Measurements from ENCODE around the gene C2orf80. TPM values are rescaled to one million over a fixed set of nuclear protein-coding genes. Genes with fewer than 3 reads are reported as not detected.
"Not testable (repeated sequence)": the region's sequence is repeated elsewhere in the genome, so short reads cannot be mapped to it uniquely, and the experiment has no call there.

C2orf80 gene
- polyA plus RNA-seq, 1 experiment = not detected

- TF ChIP-seq, protein P1, sequence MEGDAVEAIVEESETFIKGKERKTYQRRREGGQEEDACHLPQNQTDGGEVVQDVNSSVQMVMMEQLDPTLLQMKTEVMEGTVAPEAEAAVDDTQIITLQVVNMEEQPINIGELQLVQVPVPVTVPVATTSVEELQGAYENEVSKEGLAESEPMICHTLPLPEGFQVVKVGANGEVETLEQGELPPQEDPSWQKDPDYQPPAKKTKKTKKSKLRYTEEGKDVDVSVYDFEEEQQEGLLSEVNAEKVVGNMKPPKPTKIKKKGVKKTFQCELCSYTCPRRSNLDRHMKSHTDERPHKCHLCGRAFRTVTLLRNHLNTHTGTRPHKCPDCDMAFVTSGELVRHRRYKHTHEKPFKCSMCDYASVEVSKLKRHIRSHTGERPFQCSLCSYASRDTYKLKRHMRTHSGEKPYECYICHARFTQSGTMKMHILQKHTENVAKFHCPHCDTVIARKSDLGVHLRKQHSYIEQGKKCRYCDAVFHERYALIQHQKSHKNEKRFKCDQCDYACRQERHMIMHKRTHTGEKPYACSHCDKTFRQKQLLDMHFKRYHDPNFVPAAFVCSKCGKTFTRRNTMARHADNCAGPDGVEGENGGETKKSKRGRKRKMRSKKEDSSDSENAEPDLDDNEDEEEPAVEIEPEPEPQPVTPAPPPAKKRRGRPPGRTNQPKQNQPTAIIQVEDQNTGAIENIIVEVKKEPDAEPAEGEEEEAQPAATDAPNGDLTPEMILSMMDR (IDR thresholded peaks at IDR 0.05; ENCODE audit: low read depth, low read length) = no peak
These were observed 61.7 kb downstream of the C2orf80 start for GRCh38 chr2:208128136-208128535.

DNA sequence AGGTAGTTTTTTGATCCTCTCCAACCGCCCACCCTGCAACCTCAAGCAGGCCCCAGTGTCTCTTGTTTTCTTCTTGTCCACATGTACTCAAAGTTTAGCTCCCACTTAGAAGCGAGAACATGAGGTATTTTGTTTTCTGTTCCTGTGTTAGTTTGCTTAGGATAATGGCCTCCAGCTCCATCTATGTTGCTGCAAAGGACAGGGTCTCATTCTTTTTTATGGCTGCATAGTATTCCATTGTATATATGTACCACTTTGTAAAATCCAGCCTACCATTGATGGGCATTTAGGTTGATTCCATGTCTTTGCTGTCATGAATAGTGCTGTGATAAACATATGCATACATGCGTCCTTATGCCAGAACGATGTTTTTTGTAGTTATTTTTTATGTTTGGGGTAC lies 62.7 kb downstream of the C2orf80 start:
- DNase-seq (ENCODE audit: low read depth, low spot score) = no peak
- Histone ChIP-seq H3K27ac (ENCODE audit: low read depth, low read length) (no peak overlapping the region), H3K9me3 (ENCODE audit: control insufficient read depth, insufficient read depth, low read length) (no peaks in the 10 kb centered on the region; the same call in 1 of the 2 replicates), H3K4me3 (ENCODE audit: low read depth, low read length) (no peak overlapping the region), H3K27me3 (ENCODE audit: control insufficient read depth, insufficient read depth, low read length) (peaks cover 7% of the 10 kb centered on the region)
- CTCF ChIA-PET = interaction anchor here (2.3 kb wide), 1 partner anchor 48 kb away, joined by 8 read pairs; no protein-coding TSS in a partner anchor
- POLR2A ChIA-PET = no interaction called here
- TF ChIP-seq, protein P1 (IDR thresholded peaks at IDR 0.05; ENCODE audit: low read depth, low read length) = no peak

More at GRCh38 chr2:208128136-208128535, 61.7 kb downstream of the C2orf80 start:
- Histone ChIP-seq H3K27ac (ENCODE audit: low read depth, low read length) (no peak overlapping the region), H3K4me3 (ENCODE audit: low read depth, low read length) (no peak overlapping the region), H3K9me3 (ENCODE audit: control insufficient read depth, insufficient read depth, low read length) (no peaks in the 10 kb centered on the region; the same call in 1 of the 2 replicates), H3K27me3 (ENCODE audit: control insufficient read depth, insufficient read depth, low read length) (peaks cover 7% of the 10 kb centered on the region)
- ChIA-PET CTCF (interaction anchor here (2.3 kb wide), 1 partner anchor 47 kb away, joined by 8 read pairs; no protein-coding TSS in a partner anchor), POLR2A (no interaction called here)
- DNase-seq (ENCODE audit: low read depth, low spot score) = no peak

DNA sequence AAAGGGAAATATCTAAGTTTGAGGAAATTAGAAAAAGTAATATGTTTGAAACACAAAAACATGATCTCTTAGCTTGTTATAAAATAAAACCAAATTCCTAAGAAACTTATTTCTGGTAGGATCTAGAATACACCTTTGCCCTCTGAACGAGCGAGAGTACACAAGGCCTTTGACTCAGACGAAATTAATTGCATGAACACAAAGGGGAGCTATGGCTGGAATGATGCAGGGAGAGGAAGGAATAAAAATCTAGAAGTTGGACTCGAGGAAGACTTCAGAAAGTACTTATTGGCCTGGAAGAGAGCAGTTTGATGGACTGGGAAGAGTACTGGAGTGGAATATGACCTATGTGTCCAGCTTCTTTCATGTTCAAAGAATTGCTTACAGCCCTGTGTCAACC lies 64.6 kb downstream of the C2orf80 start:
- TF ChIP-seq, protein P1 (IDR thresholded peaks at IDR 0.05; ENCODE audit: low read depth, low read length) = no peak
- CTCF ChIA-PET = interaction anchor here (0.7 to 2.4 kb wide), 3 partner anchors 50 to 379 kb away, joined by 3 to 10 read pairs (median 3); no protein-coding TSS in a partner anchor
- Histone ChIP-seq H3K9me3 (ENCODE audit: control insufficient read depth, insufficient read depth, low read length) (no peaks in the 10 kb centered on the region; the same call in 1 of the 2 replicates), H3K27ac (ENCODE audit: low read depth, low read length) (no peak overlapping the region), H3K4me3 (ENCODE audit: low read depth, low read length) (no peak overlapping the region), H3K27me3 (ENCODE audit: control insufficient read depth, insufficient read depth, low read length) (peaks cover 7% of the 10 kb centered on the region)
- DNase-seq (ENCODE audit: low read depth, low spot score) = no peak
- POLR2A ChIA-PET = no interaction called here

- CTCF ChIA-PET = interaction anchor here (0.7 to 2.4 kb wide), 3 partner anchors 51 to 817 kb away, joined by 3 to 14 read pairs (median 10); no protein-coding TSS in a partner anchor
These were observed 65.7 kb downstream of the C2orf80 start, which contains the start of gene CRYGD for GRCh38 chr2:208124013-208124715. Gene CRYGD (minus strand): TSS chr2:208124524. CDS start chr2:208124473, 51 bp downstream.

DNA sequence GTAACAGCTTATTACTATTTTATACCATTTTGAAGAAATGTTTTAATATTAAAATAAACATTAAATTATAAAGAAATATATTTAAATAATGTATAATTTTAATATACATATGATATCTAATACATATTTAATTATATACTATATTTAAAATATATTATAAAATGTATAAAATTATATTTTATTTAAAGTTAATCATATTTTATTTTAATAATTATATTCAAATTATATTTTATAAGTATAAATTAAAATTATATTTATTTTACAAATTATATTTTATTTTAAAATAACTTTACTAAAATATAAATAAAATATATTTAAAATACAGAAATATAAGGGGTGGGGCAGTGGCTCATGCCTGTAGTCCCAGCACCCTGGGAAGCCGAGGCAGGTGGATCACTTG lies 67.6 kb downstream of the C2orf80 start:
- TF ChIP-seq, protein P1 (IDR thresholded peaks at IDR 0.05; ENCODE audit: low read depth, low read length) = no peak
- CTCF ChIA-PET = no interaction called here
- H3K9me3 ChIP-seq (ENCODE audit: control insufficient read depth, insufficient read depth, low read length) = no peaks in the 10 kb centered on the region
- H3K27me3 ChIP-seq (ENCODE audit: control insufficient read depth, insufficient read depth, low read length) = peaks cover 7% of the 10 kb centered on the region
- H3K4me3 ChIP-seq (ENCODE audit: low read depth, low read length) = no peak overlapping the region
- POLR2A ChIA-PET = no interaction called here
- DNase-seq (ENCODE audit: low read depth, low spot score) = no peak
- no peak overlapping the region for H3K27ac ChIP-seq (ENCODE audit: low read depth, low read length)

More at GRCh38 chr2:208124013-208124715, 65.7 kb downstream of the C2orf80 start, which contains the start of gene CRYGD:
- H3K27ac ChIP-seq (ENCODE audit: low read depth, low read length); H3K4me3 ChIP-seq (ENCODE audit: low read depth, low read length); DNase-seq (ENCODE audit: low read depth, low spot score); H3K9me3 ChIP-seq (ENCODE audit: control insufficient read depth, insufficient read depth, low read length); POLR2A ChIA-PET; H3K27me3 ChIP-seq (ENCODE audit: control insufficient read depth, insufficient read depth, low read length): not testable (repeated sequence)

Data from AG04450 (cell line).